GM23338 (cell line): ENCODE results near the gene C8G.

Source experiments
- CREB1 ChIP-seq: fragments of 250-450 bp; sonication (Bioruptor Pico); IDR thresholded peaks from 2 replicates; pipeline ENCODE4 v1.5.0; 2020; ENCODE audit warnings: low read depth, mild to moderate bottlenecking, moderate library complexity
- EZH2 ChIP-seq: fragments of 200-600 bp; sonication (generic); IDR thresholded peaks from one replicate; pipeline ENCODE4 v1.8.0; 2017; ENCODE audit warnings: antibody characterized with exemption, mild to moderate bottlenecking, low read depth; ENCODE audit not compliant: unreplicated experiment
- NANOG ChIP-seq: IDR thresholded peaks from 2 replicates; pipeline ENCODE4 v1.6.1; 2016; ENCODE audit warnings: antibody characterized with exemption, borderline replicate concordance
- POLR2AphosphoS5 ChIP-seq: IDR thresholded peaks from 2 replicates; pipeline ENCODE4 v1.6.1; 2016; ENCODE audit warnings: antibody characterized with exemption, low read depth
- STAT1 ChIP-seq: IDR thresholded peaks from one replicate; pipeline ENCODE4 v1.6.1; 2016; ENCODE audit warnings: antibody characterized with exemption; ENCODE audit not compliant: unreplicated experiment
- TF ChIP-seq, protein P1 (sequence below), 2 experiments: fragments of 200-600 bp in 1 of 2; sonication (generic) in 1 of 2; conservative IDR thresholded peaks; 2 replicates each; pipeline versions ENCODE4 v1.5.1 to v1.6.1; 2016 to 2017; ENCODE audit warnings: antibody characterized with exemption in 2 of 2, low read depth in 2 of 2, mild to moderate bottlenecking in 2 of 2, moderate library complexity in 1 of 2
- TF ChIP-seq, protein P2 (sequence below): IDR thresholded peaks from one replicate; pipeline ENCODE4 v1.6.1; 2018; ENCODE audit warnings: antibody characterized with exemption; ENCODE audit not compliant: unreplicated experiment
- TF ChIP-seq, protein P3 (sequence below): IDR thresholded peaks from 2 replicates; pipeline ENCODE4 v1.6.1; 2016; ENCODE audit warnings: antibody characterized with exemption

DNA sequence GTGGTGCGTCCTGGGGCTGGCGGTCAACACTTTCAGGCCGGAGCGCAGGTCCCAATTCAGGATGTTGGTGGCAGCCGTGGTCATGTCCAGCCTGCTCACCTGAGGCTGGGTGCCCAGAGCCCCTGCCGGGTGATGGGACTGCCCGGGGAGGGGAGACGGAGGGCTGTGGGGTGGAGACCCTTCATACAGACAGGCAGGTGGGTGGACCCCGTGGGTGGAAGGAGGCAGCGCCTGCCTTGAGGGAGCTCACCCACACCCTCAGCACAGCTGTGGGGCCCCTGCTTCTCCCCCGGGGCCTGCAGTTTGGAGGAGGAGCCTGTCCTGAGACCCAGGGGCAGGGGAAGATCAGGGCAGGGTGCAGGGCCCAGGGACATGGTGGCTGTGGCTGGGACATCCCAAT is 25.3 kb downstream of the C8G start:
- TF ChIP-seq, protein P1, sequence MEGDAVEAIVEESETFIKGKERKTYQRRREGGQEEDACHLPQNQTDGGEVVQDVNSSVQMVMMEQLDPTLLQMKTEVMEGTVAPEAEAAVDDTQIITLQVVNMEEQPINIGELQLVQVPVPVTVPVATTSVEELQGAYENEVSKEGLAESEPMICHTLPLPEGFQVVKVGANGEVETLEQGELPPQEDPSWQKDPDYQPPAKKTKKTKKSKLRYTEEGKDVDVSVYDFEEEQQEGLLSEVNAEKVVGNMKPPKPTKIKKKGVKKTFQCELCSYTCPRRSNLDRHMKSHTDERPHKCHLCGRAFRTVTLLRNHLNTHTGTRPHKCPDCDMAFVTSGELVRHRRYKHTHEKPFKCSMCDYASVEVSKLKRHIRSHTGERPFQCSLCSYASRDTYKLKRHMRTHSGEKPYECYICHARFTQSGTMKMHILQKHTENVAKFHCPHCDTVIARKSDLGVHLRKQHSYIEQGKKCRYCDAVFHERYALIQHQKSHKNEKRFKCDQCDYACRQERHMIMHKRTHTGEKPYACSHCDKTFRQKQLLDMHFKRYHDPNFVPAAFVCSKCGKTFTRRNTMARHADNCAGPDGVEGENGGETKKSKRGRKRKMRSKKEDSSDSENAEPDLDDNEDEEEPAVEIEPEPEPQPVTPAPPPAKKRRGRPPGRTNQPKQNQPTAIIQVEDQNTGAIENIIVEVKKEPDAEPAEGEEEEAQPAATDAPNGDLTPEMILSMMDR (conservative IDR thresholded peaks at IDR 0.05; ENCODE audit: low read depth in 2 of 2) = no peak
- no peak for TF ChIP-seq NANOG
- no peak for TF ChIP-seq CREB1 (CRISPR knock-in tag)
- TF ChIP-seq, protein P2, sequence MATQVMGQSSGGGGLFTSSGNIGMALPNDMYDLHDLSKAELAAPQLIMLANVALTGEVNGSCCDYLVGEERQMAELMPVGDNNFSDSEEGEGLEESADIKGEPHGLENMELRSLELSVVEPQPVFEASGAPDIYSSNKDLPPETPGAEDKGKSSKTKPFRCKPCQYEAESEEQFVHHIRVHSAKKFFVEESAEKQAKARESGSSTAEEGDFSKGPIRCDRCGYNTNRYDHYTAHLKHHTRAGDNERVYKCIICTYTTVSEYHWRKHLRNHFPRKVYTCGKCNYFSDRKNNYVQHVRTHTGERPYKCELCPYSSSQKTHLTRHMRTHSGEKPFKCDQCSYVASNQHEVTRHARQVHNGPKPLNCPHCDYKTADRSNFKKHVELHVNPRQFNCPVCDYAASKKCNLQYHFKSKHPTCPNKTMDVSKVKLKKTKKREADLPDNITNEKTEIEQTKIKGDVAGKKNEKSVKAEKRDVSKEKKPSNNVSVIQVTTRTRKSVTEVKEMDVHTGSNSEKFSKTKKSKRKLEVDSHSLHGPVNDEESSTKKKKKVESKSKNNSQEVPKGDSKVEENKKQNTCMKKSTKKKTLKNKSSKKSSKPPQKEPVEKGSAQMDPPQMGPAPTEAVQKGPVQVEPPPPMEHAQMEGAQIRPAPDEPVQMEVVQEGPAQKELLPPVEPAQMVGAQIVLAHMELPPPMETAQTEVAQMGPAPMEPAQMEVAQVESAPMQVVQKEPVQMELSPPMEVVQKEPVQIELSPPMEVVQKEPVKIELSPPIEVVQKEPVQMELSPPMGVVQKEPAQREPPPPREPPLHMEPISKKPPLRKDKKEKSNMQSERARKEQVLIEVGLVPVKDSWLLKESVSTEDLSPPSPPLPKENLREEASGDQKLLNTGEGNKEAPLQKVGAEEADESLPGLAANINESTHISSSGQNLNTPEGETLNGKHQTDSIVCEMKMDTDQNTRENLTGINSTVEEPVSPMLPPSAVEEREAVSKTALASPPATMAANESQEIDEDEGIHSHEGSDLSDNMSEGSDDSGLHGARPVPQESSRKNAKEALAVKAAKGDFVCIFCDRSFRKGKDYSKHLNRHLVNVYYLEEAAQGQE = no peak
- TF ChIP-seq STAT1 = no peak
- TF ChIP-seq, protein P3, sequence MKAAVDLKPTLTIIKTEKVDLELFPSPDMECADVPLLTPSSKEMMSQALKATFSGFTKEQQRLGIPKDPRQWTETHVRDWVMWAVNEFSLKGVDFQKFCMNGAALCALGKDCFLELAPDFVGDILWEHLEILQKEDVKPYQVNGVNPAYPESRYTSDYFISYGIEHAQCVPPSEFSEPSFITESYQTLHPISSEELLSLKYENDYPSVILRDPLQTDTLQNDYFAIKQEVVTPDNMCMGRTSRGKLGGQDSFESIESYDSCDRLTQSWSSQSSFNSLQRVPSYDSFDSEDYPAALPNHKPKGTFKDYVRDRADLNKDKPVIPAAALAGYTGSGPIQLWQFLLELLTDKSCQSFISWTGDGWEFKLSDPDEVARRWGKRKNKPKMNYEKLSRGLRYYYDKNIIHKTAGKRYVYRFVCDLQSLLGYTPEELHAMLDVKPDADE = no peak
- TF ChIP-seq EZH2 = no peak
- TF ChIP-seq POLR2AphosphoS5 = no peak
